HG03442 (cell line): ENCODE data around the gene SMIM44.
"Not testable (repeated sequence)": the region's sequence is repeated elsewhere in the genome, so short reads cannot be mapped to it uniquely, and the experiment has no call there.

Experiments
- ATAC-seq: cut with Tn5 transposase; IDR thresholded peaks from one replicate; pipeline ENCODE4 v1.9.1; 2021; ENCODE audit warnings: mild to moderate bottlenecking, moderate library complexity; ENCODE audit not compliant: unreplicated experiment

SMIM44 gene

DNA sequence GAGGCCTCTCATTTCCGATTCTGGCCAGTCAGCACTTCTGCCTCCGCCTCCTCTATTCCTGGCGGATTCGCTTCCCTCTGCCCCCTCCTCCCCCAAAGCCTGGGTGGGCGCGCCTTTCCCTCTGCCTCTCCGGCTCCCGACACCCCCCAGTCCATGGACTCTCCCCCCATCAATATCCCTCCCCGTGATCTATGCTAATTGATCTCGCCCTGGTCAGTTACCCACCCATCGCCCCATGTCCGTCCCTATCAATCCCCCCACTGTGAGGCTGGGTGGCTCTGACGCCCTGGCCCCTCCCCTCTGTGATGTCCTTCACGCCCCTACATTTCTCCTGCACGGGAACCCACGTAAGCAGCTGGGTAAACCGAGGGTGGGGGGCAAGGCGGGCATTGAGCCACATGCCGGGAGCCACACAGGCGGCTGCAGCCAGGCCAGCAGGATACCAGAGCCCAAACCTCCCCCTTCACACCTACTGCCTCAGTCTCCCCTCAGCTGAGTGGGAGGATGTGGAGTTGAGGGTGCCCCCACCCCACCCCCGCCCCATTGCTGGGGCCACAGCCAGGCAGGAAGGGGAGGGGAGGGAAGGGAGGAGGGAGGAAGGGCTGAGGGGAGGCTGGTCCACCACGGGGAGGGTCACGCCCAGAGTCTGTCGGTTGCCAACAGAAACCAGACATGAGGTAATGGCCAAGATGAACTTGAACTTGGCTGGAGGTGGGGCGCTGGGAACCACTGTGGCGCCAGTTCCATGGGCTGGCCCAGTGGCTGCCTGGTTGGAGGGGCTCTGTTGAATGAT, 24.0 kb downstream of the SMIM44 start:
- ATAC-seq, result no peak

- no peak for ATAC-seq
These were observed 24.8 kb downstream of the SMIM44 start for GRCh38 chr19:3458229-3459088.

DNA sequence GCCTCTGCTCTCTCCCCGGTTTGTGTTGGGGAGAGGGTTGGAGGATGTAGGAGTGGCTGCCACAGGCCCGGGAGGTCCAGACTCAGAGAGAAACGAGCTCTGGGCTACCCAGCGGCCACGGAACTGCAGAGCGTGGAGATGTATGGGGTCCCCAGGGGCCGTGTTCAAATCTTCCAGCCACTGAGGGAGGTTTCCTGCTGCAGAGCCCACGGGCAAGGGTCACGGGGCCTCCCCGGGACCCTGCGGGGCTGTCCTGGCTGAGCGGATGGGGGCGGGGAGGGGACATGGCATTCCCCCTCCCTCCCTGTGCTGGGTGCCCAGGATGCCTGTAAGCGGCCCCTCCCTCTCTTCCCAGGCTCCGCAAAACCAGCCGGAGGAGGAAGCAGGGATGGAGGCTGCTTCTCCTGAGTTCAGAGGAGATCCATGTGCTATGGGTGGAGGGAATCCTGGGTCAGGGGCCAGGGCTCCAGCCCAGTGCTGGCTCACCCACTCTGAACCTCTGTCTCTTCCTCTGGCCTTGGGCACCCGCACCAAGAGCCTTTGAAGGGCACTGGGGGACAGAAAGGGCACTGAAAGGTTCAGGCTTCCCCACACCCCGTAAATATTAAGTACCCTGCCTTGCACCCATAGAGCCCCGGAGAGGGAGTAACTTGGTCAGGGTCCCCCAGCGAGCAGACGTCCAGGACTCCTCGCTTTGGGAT, 25.6 kb downstream of the SMIM44 start:
- ATAC-seq, result no peak

DNA sequence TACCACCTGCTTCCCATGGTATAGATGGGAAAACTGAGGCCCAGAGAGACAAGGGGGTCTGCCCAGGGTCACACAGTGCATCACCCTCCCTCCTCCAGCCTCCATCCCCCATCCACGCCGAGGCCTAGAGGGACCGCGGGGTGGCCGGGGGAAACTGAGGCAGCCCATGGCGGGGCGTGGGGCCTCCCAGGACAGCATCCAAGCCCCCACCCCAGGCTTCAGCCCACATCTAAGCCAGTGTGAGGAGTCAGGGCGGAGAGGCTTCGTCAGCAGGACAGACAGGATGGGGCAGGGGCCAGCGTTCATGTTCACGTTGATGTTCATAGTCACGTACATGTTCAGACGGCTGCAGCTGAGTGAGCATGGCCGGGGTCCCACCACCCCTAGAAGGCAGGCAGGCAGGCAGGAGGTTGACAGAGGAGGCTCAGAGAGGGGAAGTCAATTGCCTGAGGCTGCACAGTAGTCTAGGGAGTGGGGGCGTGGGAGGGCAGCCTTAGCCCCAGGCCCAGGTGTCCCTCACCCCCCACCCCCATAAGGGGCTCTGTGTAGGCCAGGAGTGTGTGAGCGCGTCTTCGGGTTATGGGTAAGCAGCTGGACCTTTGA, 26.2 kb downstream of the SMIM44 start:
- ATAC-seq, result no peak

DNA sequence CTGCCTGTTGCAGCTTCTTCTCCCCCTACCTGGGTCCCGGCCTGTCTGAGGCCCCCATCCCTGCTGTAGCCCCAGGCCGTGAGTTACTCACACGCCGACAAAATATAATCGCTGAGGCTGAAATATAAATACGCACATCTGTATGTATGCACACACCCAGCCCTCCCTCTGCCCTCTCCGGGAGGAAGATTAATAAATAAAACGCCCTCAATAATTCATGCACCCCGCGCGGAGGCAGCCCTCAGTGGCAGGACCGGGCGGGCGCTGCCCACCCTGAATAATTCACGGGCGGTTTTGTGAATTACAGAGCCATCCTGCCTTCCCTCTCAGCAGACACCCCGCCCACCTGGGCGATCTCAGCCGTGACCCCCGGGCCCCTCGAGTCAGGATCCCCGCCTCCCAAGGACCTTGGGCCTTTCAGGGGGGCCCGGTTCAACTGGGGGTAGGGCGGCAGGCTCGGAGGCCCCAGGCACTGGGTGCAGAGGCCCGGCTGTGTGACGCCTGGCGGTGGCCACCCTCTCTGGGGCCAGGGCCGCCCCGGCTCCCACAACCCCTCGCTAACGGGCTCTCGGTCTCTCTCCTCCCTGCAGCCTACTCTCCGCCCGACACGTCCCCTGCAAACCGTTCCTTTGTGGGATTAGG, 27.2 kb downstream of the SMIM44 start:
- ATAC-seq, result no peak

DNA sequence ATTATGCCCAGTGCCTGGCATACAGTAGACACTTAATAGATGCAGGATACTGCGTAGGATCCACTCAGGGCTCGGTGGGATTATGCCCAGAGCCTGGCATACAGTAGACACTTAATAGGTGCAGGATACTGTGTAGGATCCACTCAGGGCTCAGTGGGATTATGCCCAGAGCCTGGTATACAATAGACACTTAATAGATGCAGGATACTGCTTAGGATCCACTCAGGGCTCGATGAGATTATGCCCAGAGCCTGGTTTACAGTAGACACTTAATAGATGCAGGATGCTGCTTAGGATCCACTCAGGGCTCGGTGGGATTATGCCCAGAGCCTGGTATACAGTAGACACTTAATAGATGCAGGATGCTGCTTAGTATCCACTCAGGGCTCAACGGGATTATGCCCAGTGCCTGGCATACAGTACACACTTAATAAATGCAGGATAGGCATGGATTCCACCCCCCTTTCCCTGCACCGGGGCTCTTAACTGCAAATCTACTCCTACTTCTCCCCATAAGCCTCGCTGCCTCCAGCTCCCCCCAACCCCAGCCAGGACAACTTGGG, 27.8 kb downstream of the SMIM44 start:
- ATAC-seq, result no peak

- ATAC-seq, result no peak
These were observed 28.4 kb downstream of the SMIM44 start for GRCh38 chr19:3454656-3455392.

DNA sequence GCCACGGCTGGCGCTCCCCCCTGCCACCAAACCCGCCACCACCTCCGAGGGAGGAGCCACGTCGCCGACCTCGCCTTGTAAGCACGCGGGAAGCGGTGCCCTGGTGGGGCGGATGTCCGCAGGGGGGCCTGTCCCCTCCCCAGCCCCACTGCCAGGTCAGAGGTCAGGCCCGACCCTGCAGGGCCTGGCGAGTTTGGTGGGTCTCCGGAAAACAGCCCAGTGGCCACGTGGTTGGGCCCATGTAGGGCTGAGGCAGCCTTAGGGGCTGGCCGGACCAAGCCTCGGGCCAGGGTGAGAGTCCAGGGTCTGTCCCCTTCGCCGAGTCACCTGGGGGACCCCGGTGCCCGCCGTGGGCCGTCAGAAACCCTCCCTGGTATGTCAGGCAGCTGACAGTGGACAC, 29.4 kb downstream of the SMIM44 start:
- no peak for ATAC-seq

DNA sequence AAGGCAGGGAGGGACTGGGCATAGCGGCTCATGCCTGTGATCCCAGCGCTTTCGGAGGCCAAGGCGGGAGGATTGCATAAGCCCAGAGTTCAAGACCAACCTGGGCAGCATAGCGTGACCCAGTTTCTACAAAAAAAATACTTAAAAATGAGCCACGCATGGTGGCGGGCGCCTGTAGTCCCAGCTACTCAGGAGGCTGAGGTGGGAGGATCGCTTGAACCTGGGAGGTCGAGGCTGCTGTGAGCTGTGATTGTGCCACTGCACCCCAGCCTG, 30.4 kb downstream of the SMIM44 start:
- ATAC-seq, result not testable (repeated sequence)

GRCh38 chr19:3452171-3452941, 30.9 kb downstream of the SMIM44 start:
- ATAC-seq, result no peak

DNA sequence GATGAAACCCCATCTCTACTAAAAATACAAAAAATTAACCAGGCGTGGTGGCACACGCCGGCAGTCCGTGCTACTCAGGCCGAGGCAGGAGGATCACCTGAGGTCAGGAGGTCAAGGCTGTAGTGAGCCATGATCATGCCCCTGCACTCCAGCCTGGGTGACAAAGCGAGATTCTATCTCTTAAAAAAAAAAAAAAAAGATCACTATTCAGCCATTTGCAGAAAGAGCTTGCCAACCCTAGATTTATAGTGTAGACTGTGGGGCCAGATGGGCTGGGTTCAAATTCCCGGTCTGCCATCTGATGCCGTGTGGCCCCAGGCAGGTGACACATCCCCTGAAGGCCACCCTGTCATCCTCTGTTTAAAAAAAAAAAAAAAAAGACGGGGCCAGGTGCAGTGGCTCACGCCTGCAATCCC, 31.8 kb downstream of the SMIM44 start:
- no peak for ATAC-seq

DNA sequence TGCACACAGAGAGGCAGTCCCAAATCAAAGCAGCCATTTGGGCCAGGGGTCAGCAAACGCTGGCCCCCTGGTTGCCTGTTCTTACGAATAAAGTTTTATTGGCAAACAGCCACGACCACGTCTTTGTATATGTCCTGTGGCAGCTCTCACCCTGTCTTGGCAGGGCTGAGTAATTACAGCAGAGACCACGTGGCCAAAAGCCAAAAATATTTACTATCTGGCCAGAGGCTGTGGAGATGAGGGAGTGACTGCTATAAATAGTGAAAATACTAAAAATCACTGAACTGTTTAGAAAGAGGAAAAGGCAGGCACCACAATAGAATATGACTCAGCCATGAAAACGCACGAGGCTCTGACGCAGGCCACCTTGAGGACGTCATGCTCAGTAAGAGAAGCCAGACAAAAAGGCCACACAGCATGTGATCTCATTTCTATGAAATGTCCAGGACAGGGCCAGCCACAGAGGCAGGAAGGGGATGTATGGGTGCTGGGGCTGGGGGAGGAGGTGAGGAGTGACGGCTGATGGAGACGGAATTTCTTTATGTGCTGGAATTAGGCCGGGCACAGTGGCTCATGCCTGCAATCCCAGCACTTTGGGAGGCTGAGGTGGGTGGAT, 32.3 kb downstream of the SMIM44 start:
- ATAC-seq, result no peak

DNA sequence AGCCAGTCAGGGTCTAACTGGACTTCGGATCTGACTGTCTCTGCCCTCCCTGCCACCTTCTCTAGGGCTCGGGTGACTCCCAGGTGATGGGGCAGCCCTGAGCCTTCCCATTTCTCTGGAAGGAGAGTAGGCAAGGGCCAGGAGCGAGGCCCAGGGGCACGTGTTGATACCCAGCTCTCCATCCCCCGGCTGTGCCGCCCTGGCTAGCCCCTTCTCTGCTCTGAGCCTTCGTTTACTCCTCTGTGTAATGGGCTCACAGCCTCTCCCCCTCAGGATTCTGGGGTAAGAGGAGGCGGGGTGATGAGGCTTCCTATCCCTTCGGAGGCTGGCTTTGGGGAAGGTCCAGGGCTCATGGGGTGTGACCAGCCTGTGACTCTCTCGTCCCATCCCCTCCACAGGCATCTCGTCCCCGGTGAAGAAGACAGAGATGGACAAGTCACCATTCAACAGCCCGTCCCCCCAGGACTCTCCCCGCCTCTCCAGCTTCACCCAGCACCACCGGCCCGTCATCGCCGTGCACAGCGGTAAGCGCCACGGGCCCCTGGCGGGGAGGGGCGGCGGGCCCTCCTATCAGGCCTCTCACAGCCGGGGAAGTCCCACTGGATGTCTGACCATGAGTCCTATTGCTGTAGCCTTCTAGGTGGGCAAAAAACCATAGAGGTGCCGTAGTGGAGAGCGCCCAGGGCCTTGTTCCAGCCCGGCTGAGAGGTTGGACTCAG, 34.5 kb downstream of the SMIM44 start:
- ATAC-seq, result no peak

DNA sequence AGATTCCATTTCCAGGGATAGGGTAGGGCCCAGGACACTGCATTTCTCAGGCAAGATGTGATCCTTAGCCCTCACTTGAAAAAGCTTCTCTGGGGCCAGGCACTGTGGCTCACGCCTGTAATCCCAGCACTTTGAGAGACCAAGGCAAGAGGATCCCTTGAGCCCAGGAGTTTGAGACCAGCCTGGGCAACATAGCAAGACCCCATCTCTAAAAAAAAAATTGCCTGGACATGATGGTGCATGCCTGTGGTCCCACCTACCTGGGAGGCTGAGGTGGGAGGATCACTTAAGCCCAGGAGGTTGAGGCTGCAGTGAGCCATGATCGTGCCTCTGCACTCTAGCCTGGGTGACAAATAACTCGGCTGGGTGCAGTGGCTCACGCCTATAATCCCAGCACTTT, 36.6 kb downstream of the SMIM44 start:
- ATAC-seq, result not testable (repeated sequence)

GRCh38 chr19:3444695-3445234, 38.5 kb downstream of the SMIM44 start:
- no peak for ATAC-seq

- no peak for ATAC-seq
These were observed 39.2 kb downstream of the SMIM44 start for GRCh38 chr19:3443840-3444694.
